Stimulated activated CD4-positive, alpha-beta T cell treated with anti-CD3 and anti-CD28 coated beads, Interleukin-4, amount 100 ng/mL, for 24 hours (primary cell): ENCODE results near the gene ME1.
"Not testable (repeated sequence)": the region's sequence is repeated elsewhere in the genome, so short reads cannot be mapped to it uniquely, and the experiment has no call there.

Experiments used
- DNase-seq: peaks from one replicate; pipeline ENCODE4 v3.0.0-alpha.2; 2020

ME1 gene

DNA sequence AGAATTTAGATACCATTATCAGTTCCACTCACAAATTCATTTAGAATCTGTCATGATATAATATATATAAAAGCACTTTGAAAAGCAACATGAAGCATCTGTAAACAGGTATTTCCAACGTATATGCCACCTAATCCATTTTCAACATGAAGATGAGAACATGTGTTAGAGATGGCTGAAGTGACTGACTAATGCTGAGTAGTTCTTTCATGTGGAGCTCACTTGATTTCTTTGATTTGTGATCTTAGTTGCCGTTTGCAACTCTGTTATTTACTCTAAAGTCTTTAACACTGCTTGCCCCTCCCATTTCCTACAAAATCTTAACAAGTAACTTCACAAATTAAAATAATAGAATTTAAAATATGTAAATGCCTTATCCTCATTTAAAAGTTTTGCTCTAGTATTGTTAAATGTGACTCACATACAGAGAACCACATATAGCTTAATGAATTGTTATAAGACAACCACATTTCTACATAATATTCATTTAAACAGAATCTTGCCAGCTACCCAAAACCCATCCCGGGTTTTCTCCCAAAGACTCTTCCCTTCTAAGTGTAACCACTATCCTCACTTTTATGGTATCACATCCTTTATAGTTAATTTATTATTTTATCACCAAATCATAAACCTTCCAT lies 78.3 kb downstream of the ME1 start:
- DNase-seq = no peak

- DNase-seq = no peak
These were observed 87.7 kb downstream of the ME1 start for GRCh38 chr6:83343121-83343520.

DNA sequence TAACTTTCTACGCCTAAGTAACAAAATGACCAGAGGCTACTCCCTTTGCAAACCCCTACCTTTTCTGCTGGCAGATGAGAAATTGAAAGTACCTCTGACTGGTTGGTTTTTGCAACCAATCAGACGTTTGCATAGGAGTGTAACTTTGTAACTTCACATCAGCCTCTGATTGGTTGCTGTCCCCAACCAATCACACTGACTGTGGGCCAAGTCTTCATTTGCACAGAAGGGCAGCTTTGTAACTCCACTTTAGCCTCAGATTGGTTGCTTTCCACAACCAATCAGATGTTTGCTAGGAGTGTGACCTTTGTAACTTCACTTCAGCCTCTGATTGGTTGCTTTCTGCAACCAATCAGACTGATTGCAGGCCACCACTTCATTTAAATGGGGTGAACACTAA lies 89.1 kb downstream of the ME1 start:
- DNase-seq = no peak

- DNase-seq = not testable (repeated sequence)
These were observed 96.9 kb downstream of the ME1 start for GRCh38 chr6:83333916-83334315.

DNA sequence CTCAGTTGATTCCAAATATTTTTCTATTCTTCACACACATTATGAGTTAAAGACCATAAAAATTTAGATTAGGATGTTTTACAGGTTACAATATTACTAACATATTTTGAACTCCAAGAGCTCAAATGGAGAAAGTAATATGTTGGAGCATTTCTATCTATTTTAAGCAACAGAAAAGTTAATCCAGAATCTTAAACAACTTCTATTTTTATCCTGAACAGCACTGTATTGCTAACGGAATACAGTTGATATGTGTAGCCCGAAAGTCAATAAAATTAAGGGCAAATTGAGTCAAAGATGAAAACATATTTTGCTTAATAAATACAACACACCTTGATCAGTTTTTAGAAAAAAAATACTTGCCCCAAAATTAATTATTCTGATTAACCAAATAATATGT lies 97.4 kb downstream of the ME1 start:
- no peak for DNase-seq

DNA sequence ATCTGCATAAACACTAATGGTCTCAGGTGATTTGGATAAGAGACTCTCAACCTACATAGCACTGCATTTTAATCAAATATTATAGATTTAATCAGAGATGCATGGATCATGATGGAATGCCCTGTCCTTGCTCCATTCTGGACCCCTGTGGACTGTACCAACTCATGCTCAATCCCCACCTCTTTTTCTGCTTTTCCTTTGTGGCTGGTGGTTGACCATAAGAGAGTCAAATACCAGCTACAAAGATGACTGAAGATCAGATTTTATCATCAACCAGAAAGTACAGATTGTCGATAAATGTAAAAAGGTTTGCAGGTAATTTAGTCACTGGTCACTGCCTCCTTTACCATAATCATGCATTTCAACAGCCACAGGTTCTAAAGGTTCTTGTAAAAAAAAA lies 116.2 kb downstream of the ME1 start:
- DNase-seq = no peak

DNA sequence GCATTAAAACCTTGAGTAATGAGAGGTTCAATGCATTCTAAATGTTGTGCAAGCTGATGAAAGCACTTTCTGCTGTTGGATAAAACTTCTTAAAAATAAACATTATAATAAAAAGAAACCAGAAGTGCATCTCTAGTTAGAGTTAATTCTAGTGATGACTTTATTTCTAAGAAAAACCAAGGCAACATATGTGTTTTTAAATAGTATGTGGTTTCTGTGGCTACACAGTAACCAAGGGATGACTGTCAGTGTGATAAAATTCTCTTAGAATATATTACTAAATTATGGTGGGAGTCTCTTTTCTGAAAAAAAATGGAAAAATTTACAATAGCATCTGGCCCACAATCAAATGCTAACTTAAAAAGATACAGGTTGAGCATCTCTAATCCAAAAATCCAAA lies 117.0 kb downstream of the ME1 start:
- DNase-seq = no peak

DNA sequence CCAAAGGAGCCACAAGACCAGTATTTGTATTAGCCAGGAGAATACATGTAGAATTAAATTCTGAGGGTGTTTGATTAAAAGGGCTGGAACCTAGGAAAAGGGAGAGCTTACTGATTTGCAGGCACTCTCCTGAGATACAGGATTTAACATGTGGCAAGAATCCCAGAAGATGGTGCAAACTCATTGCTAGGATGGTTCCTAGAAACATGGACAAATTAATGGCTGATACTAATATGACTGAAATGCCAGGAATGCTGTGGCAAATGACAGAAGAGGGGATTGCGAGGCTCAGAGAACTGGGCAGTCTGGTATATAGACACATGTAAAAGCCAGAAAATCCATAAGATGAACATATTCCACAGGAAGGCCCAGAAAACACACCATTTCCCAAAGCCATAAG lies 119.6 kb downstream of the ME1 start:
- no peak for DNase-seq

GRCh38 chr6:83310046-83310445 lies 120.8 kb downstream of the ME1 start:
- no peak for DNase-seq

GRCh38 chr6:83309344-83309743 lies 121.5 kb downstream of the ME1 start:
- DNase-seq = no peak

GRCh38 chr6:83308833-83309232 lies 122.0 kb downstream of the ME1 start:
- DNase-seq = no peak

- DNase-seq = no peak
These were observed 123.0 kb downstream of the ME1 start for GRCh38 chr6:83307849-83308248.

- DNase-seq = no peak
These were observed 127.4 kb downstream of the ME1 start for GRCh38 chr6:83303426-83303825.

GRCh38 chr6:83294676-83295075 lies 136.2 kb downstream of the ME1 start:
- no peak for DNase-seq

GRCh38 chr6:83292900-83293843 lies 137.7 kb downstream of the ME1 start:
- DNase-seq = no peak

GRCh38 chr6:83287298-83287697 lies 143.6 kb downstream of the ME1 start:
- not testable (repeated sequence) for DNase-seq

GRCh38 chr6:83285917-83286316 lies 144.9 kb downstream of the ME1 start:
- no peak for DNase-seq

- DNase-seq = no peak
These were observed 157.3 kb downstream of the ME1 start for GRCh38 chr6:83273596-83273995.

- no peak for DNase-seq
These were observed 159.7 kb downstream of the ME1 start for GRCh38 chr6:83270971-83271719.

DNA sequence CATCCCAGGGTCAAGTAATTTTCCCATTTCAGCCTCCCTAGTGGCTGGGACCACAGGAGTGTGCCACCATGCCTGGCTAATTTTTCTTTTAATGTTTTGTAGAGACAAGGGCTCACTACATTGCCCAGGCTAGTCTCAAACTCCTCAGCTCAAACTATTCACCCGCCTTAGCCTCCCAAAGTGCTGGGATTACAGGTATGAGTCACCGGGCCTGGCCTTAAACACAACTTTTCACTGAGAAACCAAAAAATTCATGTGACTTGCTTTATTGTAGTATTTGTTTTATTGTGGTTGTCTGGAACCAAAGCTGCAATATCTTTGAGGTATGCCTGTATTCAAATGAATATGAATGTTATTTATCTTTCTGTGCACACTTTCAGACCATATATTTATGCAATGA lies 165.5 kb downstream of the ME1 start:
- DNase-seq = no peak

GRCh38 chr6:83260577-83260976 lies 170.3 kb downstream of the ME1 start:
- DNase-seq = no peak

DNA sequence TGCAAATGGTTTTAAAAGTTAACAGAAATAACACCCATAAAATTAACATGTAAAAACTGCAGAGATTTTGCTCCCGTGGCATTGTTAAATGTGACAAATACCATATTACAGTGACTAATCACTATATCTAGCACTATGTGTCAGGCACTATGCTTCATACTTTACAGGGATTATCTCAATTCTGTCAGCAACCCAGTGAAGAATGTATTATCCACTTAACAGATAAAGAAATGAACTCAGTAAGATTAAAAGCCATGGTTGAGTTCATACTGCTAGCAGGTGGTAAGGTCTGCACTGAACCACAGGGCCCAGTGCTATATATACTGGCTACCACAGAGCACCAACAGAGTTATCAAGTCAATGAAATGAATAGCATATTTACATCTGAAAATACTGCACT lies 172.3 kb downstream of the ME1 start:
- DNase-seq = no peak

GRCh38 chr6:83257791-83258190 lies 173.1 kb downstream of the ME1 start:
- no peak for DNase-seq

DNA sequence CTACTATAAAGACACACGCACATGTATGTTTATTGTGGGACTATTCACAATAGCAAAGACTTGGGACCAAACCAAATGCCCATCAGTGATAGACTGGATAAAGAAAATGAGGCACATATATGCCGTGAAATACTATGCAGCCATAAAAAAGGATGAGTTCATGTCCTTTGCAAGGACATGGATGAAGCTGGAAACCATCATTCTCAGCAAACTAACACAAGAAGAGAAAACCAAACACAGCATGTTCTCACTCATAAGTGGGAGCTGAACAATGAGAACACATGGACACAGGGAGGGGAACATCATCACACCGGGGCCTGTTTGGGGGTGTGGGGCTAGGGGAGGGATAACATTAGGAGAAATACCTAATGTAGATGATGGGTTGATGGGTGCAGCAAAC lies 174.1 kb downstream of the ME1 start:
- DNase-seq = not testable (repeated sequence)
